Breast epithelium (tissue), 4 donors: ENCODE measurements around the gene PPP1CA. TPM values are rescaled to one million over a fixed set of nuclear protein-coding genes. Genes with fewer than 3 reads are reported as not detected.

Experiments used
- DNase-seq, 2 donors: peaks; one replicate each; pipeline ENCODE4 v3.0.0-alpha.2; 2019; ENCODE audit warnings: low spot score in 2 of 2
- H3K27ac ChIP-seq, 2 donors: fragments of 200-600 bp; sonication (generic) in 1 of 2; one replicate each; pipeline ENCODE4 v1.5.1; 2016 to 2019; ENCODE audit warnings: mild to moderate bottlenecking in 1 of 2
- H3K27me3 ChIP-seq, 2 donors: fragments of 200-600 bp; sonication (generic) in 1 of 2; one replicate each; pipeline versions ENCODE4 v1.5.1 to v1.6.0; 2017 to 2019; ENCODE audit warnings: control low read depth in 1 of 2, mild to moderate bottlenecking in 1 of 2
- H3K36me3 ChIP-seq: fragments of 200-600 bp; one replicate; pipeline ENCODE4 v1.5.1; 2019
- H3K4me1 ChIP-seq, 2 donors: fragments of 200-600 bp; sonication (generic); one replicate each; pipeline ENCODE4 v1.5.1; 2016 to 2019; ENCODE audit warnings: control low read depth in 1 of 2
- H3K4me3 ChIP-seq, 3 donors: fragments of 200-600 bp; sonication (generic); 1 replicate in 2 of 3; 2 replicates in 1 of 3; pipeline ENCODE4 v1.5.1; 2016 to 2019; ENCODE audit warnings: mild to moderate bottlenecking in 3 of 3, moderate library complexity in 2 of 3
- H3K9me3 ChIP-seq, 2 donors: fragments of 200-600 bp; sonication (generic) in 1 of 2; one replicate each; pipeline ENCODE4 v1.5.1; 2016 to 2019; ENCODE audit warnings: control low read depth in 1 of 2
- CTCF ChIP-seq, 3 donors: fragments of 450-650 bp; IDR thresholded peaks; one replicate each; pipeline ENCODE4 v1.5.1; 2016 to 2017; ENCODE audit warnings: antibody characterized with exemption in 3 of 3, mild to moderate bottlenecking in 3 of 3, moderate library complexity in 3 of 3
- POLR2A ChIP-seq: fragments of 450-650 bp; IDR thresholded peaks from one replicate; pipeline ENCODE4 v1.6.1; 2016; ENCODE audit warnings: antibody characterized with exemption, mild to moderate bottlenecking, moderate library complexity
- POLR2AphosphoS5 ChIP-seq, 3 donors: sonication (generic); formaldehyde crosslinking; IDR thresholded peaks; one replicate each; pipeline ENCODE4 v1.6.1; 2017; ENCODE audit warnings: antibody characterized with exemption in 3 of 3
- intact Hi-C: fragments of 100-400 bp; cut with DNase I; formaldehyde crosslinking; loops from one replicate; pipeline ENCODE4 v1.15.1; 2023; ENCODE audit warnings: low total_unique reads
- total RNA-seq, 3 donors: library from RNA; depleted of rRNA; stranded (reverse); fragments of >200 nt; gene quantifications; one replicate each; pipeline ENCODE4 v1.1.0, GENCODE V29; 2016

Gene PPP1CA
- total RNA-seq = 10 to 100 TPM; 73.1 to 91.9 (median 76.7) TPM

GRCh38 chr11:67401495-67402191 is at the start of gene PPP1CA:
PPP1CA (minus strand) TSS chr11:67401858; CDS start chr11:67401782, 76 bp downstream.
- Histone ChIP-seq H3K4me3 (peak within 1 kb of the TSS; percentile 88 to 90 (median 90)), H3K4me1 (peaks cover 12 to 14% of the 10 kb centered on the region in 2 donors), H3K27me3 (no peaks in the 10 kb centered on the region), H3K27ac (peak within 1 kb of the TSS; percentile 92 to 97), H3K36me3 (no peaks in the 10 kb centered on the region), H3K9me3 (no peaks in the 10 kb centered on the region)
- DNase-seq = peak; percentile 89 to 91
- intact Hi-C loops = no loop called here
- TF ChIP-seq POLR2AphosphoS5 (IDR thresholded peaks at IDR 0.05) (peak in 2 of 3 donors; percentile 42 to 53), CTCF (IDR thresholded peaks at IDR 0.05) (peak in 1 of 3 donors; percentile 30), POLR2A (no peak)

- H3K4me1 ChIP-seq = no peaks in the 10 kb centered on the region
- no peak for DNase-seq
- no peaks in the 10 kb centered on the region for H3K9me3 ChIP-seq
- H3K36me3 ChIP-seq = no peaks in the 10 kb centered on the region
- intact Hi-C loops = no loop called here
- H3K27ac ChIP-seq = peak overlapping the region in 1 of 2 donors; percentile 76
- no peak overlapping the region for H3K4me3 ChIP-seq
- no peak for TF ChIP-seq POLR2A
- no peak for TF ChIP-seq CTCF (IDR thresholded peaks at IDR 0.05)
- no peak for TF ChIP-seq POLR2AphosphoS5 (IDR thresholded peaks at IDR 0.05)
- H3K27me3 ChIP-seq = peaks cover 0 to 2% of the 10 kb centered on the region in 2 donors
Observed at GRCh38 chr11:67450796-67451657, 49.4 kb upstream of the PPP1CA start.

GRCh38 chr11:67449116-67449844 is 47.6 kb upstream of the PPP1CA start:
- DNase-seq = no peak
- Histone ChIP-seq H3K36me3 (no peaks in the 10 kb centered on the region), H3K4me3 (no peak overlapping the region), H3K27me3 (no peaks in the 10 kb centered on the region), H3K4me1 (no peaks in the 10 kb centered on the region), H3K27ac (no peak overlapping the region), H3K9me3 (no peaks in the 10 kb centered on the region)
- TF ChIP-seq CTCF (IDR thresholded peaks at IDR 0.05) (no peak), POLR2A (no peak), POLR2AphosphoS5 (IDR thresholded peaks at IDR 0.05) (no peak)
- intact Hi-C loops = no loop called here

GRCh38 chr11:67448220-67448609 is 46.6 kb upstream of the PPP1CA start:
- H3K27me3 ChIP-seq = no peaks in the 10 kb centered on the region
- H3K4me1 ChIP-seq = no peaks in the 10 kb centered on the region
- no peak overlapping the region for H3K27ac ChIP-seq
- DNase-seq = no peak
- H3K9me3 ChIP-seq = no peaks in the 10 kb centered on the region
- H3K4me3 ChIP-seq = no peak overlapping the region
- no peak for TF ChIP-seq POLR2A
- no peak for TF ChIP-seq POLR2AphosphoS5 (IDR thresholded peaks at IDR 0.05)
- no peak for TF ChIP-seq CTCF (IDR thresholded peaks at IDR 0.05)
- H3K36me3 ChIP-seq = no peaks in the 10 kb centered on the region
- intact Hi-C loops = no loop called here
